Parathyroid adenoma (tissue), 2 donors: ENCODE data around the gene KRTAP10-12.
A peak's percentile ranks its signal among the peaks of the same experiment; 100 is the strongest.

ENCODE experiments used
- H2AFZ ChIP-seq: fragments of 300-600 bp; sonication (generic); one replicate; pipeline ENCODE4 v1.7.0; 2017; ENCODE audit warnings: antibody characterized with exemption, mild to moderate bottlenecking
- H3K27ac ChIP-seq: fragments of 300-600 bp; sonication (generic); one replicate; pipeline ENCODE4 v1.7.0; 2017
- H3K27me3 ChIP-seq: fragments of 300-600 bp; sonication (generic); one replicate; pipeline ENCODE4 v1.7.0; 2017; ENCODE audit warnings: low read length; ENCODE audit not compliant: control insufficient read depth, insufficient read depth
- H3K36me3 ChIP-seq: fragments of 300-600 bp; sonication (generic); one replicate; pipeline ENCODE4 v1.7.0; 2017; ENCODE audit warnings: low read length; ENCODE audit not compliant: control insufficient read depth, insufficient read depth
- H3K4me1 ChIP-seq: fragments of 300-600 bp; sonication (generic); one replicate; pipeline ENCODE4 v1.7.0; 2017; ENCODE audit warnings: control low read depth
- H3K4me2 ChIP-seq: fragments of 300-600 bp; sonication (generic); one replicate; pipeline ENCODE4 v1.7.0; 2017; ENCODE audit warnings: low read length
- H3K4me3 ChIP-seq: fragments of 300-600 bp; sonication (generic); one replicate; pipeline ENCODE4 v1.7.0; 2017; ENCODE audit warnings: low read depth, low read length
- H3K79me2 ChIP-seq: fragments of 300-600 bp; sonication (generic); one replicate; pipeline ENCODE4 v1.7.0; 2017; ENCODE audit warnings: control low read depth
- H3K9ac ChIP-seq: fragments of 300-600 bp; sonication (generic); one replicate; pipeline ENCODE4 v1.7.0; 2017; ENCODE audit warnings: mild to moderate bottlenecking
- H3K9me3 ChIP-seq: fragments of 300-600 bp; sonication (generic); one replicate; pipeline ENCODE4 v1.7.0; 2017; ENCODE audit warnings: low read length; ENCODE audit not compliant: control insufficient read depth
- CTCF ChIP-seq: fragments of 300-600 bp; sonication (generic); IDR thresholded peaks from one replicate; pipeline ENCODE4 v1.7.0; 2017; ENCODE audit warnings: antibody characterized with exemption, mild to moderate bottlenecking
- donor health status: primary hyperparathyroidism.

Gene KRTAP10-12

DNA sequence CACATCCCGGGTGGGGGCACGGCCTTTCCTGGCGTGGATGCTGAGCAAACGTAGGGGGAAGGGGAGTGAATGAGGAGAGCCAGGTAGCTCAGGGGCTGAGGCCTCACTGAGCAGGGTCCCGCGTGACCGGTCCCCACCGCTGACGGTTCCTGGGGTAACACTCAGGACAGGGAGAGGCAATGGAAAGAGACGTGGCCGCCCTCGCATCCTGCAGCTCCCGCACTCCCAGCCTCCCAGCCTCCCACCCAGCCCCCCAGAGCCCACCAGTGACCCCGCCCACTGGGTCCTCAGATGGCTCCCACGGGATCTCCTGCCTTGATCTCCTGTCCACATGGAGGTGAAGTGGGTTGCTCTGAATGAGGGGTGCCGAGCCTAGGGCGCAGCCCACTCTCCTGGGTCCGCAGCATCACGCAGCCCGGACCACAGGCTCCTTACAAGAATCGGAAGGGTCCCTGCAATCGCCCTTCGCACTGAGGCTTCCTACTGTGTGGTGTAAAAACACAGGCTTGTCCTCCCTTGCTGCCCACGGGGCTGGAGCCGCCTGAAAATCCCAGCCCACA lies 12.0 kb downstream of the KRTAP10-12 start:
- Histone ChIP-seq H3K27ac (no peak overlapping the region), H3K9me3 (no peaks in the 10 kb centered on the region), H3K4me1 (no peaks in the 10 kb centered on the region), H3K4me2 (no peak overlapping the region), H3K4me3 (no peak overlapping the region), H2AFZ (no peak overlapping the region), H3K79me2 (no peaks in the 10 kb centered on the region), H3K36me3 (no peaks in the 10 kb centered on the region), H3K9ac (no peak overlapping the region), H3K27me3 (no peaks in the 10 kb centered on the region)
- no peak for TF ChIP-seq CTCF

DNA sequence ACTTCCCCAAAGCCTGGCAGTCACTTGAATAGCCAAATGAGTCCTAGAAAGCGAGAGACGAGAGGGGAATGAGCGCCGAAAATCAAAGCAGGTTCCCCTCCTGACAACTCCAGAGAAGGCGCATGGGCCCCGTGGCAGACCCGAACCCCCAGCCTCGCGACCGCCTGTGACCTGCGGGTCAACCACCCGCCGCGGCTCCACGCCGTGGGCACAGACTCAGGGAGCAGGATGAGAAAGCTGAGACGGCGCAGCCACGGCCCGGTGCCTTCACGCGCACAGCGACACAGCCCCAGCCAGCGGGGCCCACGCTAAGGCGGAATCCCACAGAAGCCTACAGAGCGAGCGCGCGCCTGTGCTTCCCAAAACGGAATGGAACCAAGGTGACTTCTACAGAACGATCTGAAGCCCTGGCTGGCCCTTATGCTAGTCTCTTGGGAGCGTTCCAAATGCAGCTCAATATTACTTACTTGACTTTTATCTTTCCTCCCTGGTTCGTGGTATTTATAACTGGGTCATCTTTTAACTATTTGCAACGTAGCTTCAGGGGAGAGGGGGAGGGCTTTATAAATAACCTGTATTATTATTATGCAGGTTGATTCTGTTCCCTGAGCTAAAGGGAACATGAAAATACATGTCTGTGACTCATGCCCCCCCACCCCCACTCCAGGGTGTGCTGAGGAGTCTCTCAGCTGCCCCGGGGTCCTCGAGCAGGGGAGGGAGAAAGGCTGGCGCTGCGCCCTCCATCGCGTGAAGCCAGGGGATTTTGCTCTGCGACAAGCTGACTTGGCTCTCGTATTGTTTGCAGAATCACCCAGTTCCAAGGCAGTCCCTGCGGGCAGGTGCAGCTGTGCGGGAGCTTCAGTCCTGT lies 12.7 kb downstream of the KRTAP10-12 start:
- H3K9ac ChIP-seq = no peak overlapping the region
- no peaks in the 10 kb centered on the region for H3K79me2 ChIP-seq
- no peak overlapping the region for H2AFZ ChIP-seq
- no peaks in the 10 kb centered on the region for H3K4me1 ChIP-seq
- H3K4me3 ChIP-seq = no peak overlapping the region
- no peak for TF ChIP-seq CTCF
- H3K4me2 ChIP-seq = peak overlapping the region; percentile 27
- H3K9me3 ChIP-seq = no peaks in the 10 kb centered on the region
- H3K27ac ChIP-seq = no peak overlapping the region
- no peaks in the 10 kb centered on the region for H3K36me3 ChIP-seq
- no peaks in the 10 kb centered on the region for H3K27me3 ChIP-seq

- no peak overlapping the region for H3K27ac ChIP-seq
- H3K27me3 ChIP-seq = no peaks in the 10 kb centered on the region
- no peak overlapping the region for H3K4me3 ChIP-seq
Measured at GRCh38 chr21:44710294-44710665, 13.3 kb downstream of the KRTAP10-12 start.

DNA sequence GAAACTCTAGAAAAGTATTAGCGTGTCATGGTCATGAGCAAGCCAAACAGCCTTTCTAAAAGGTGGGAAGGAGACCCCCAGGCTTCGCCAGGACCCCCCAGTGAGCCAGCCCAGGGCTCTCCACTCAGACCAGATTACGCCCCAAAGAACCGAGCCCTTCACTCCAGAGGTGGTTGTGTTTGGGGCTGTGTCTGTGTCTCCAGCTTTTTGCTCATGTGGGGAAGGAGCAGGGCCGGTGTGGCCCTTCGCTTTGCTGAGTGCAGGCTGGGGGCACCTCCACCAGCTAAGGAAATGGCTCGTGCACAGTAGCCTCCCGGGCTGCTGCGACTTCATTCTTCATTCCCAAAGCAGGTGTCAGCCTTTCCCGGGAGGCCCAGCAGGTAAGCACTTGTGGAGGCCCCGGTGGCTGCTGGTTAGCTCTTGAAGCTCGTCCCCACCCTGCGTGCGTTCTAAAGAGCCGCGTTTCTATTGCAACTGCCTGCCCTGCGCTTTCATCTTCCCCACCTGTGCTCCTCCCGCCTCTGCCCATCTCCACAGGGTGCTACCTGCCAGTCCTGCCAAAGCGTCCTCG lies 13.9 kb downstream of the KRTAP10-12 start:
- no peak overlapping the region for H3K9ac ChIP-seq
- H3K79me2 ChIP-seq = no peaks in the 10 kb centered on the region
- no peak overlapping the region for H2AFZ ChIP-seq
- H3K4me1 ChIP-seq = no peaks in the 10 kb centered on the region
- H3K36me3 ChIP-seq = no peaks in the 10 kb centered on the region
- no peak for TF ChIP-seq CTCF
- H3K4me2 ChIP-seq = peak overlapping the region; percentile 71
- H3K27ac ChIP-seq = no peak overlapping the region
- no peaks in the 10 kb centered on the region for H3K27me3 ChIP-seq
- no peak overlapping the region for H3K4me3 ChIP-seq
- H3K9me3 ChIP-seq = no peaks in the 10 kb centered on the region

More at GRCh38 chr21:44710294-44710665, 13.3 kb downstream of the KRTAP10-12 start:
- Histone ChIP-seq H3K36me3 (no peaks in the 10 kb centered on the region), H3K4me1 (no peaks in the 10 kb centered on the region), H3K4me2 (no peak overlapping the region), H2AFZ (no peak overlapping the region), H3K9ac (no peak overlapping the region), H3K79me2 (no peaks in the 10 kb centered on the region), H3K9me3 (no peaks in the 10 kb centered on the region)
- no peak for TF ChIP-seq CTCF
